DMS153 (cell line): ENCODE results near the gene PLOD3.
A peak's percentile ranks its signal among the peaks of the same experiment; 100 is the strongest.

Experiments
- DNase-seq: peaks from one replicate; lab custom pipeline; 2025; lab: John Stamatoyannopoulos, UW

PLOD3 gene

DNA sequence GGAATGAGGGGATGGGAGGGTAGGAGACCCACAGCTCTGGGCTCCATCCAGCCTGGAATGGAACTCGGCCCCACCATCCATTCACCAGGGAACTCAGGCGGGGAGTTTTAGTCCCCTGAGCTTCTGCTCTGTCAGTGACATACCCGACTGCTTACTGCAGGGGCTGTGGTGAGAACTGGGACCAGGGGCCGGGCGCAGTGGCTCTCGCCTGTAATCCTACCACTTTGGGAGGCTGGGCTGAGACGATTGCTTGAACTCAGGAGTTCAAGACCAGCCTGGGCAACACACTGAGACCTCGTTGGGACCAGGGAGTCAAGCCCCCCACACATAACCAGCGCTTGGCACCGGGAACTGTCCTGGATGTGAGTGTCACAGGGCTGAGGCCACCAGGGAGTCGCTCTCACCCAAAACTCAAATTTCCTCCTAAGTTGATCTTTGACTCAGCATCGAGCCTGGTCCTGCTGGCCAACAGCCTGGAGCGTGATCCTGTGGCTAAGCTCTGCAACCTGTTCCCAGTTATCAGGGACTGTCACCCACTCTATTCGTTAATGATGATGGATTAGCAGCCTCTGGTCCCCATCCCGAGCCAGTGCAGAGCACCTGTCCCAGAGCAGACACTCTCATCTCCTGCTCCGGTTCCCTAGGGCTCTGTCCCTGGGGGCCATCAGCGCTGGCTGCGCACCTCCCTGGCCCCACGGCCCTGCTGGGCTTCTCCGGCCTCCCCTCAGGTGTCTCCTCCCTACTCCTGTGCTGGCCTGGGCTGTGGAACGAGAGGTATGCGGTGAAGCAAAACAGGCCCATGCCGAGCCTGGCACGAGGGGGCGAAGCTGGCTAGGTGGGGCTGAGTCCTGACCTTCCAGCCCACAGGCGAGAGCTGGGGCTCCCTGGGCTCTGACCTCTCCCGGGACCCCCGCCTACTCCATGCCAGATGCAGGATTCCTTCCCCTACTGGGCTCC, 21.1 kb upstream of the PLOD3 start:
- no peak for DNase-seq

DNA sequence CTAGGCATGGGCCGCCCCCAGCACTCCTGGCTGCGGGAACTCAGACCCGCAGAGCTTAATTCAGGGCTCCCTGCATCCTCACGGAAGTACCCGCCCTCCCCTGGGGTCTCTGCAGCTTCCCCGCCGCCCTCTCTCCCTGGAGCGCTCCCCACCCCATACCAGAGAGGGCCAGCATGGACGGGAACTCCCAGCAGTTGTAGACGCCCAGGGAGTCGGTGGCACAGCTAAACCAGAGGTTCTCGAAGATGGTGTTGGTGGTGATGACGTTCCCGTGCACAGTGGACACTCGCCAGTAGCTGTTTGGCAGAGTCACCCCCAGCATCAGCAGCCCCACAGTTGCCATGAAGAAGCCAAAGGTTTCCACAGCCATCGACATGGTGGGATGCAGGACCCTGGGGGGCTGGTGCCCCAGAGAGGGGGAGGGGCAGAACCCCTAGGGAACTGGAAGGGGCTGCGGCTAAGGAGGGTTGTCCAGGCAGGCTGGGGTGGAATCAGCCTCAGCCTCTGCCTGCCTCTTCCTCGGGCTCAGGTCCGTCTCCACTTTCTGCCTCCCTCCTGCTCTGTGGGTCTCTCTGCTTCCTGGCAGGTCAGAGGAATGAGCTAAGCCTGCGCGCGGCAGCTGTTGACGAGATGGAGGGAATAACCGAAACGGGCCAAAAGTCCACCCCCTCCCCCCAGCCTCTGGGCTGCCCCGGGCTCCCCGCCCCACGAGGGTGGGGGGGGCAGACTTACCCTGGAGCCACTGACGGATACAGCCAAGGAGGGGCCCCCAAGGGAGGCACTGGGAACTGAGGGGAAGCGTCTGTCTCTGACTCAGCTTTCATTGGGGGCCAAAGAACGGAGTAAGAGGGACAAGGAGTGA, 20.1 kb upstream of the PLOD3 start, which contains the start of gene CLDN15:
TSS of gene CLDN15 (minus strand) at position 597 of the 862 bp plus-strand sequence. CDS start at position 376, 221 bp downstream.
- DNase-seq = no peak

DNA sequence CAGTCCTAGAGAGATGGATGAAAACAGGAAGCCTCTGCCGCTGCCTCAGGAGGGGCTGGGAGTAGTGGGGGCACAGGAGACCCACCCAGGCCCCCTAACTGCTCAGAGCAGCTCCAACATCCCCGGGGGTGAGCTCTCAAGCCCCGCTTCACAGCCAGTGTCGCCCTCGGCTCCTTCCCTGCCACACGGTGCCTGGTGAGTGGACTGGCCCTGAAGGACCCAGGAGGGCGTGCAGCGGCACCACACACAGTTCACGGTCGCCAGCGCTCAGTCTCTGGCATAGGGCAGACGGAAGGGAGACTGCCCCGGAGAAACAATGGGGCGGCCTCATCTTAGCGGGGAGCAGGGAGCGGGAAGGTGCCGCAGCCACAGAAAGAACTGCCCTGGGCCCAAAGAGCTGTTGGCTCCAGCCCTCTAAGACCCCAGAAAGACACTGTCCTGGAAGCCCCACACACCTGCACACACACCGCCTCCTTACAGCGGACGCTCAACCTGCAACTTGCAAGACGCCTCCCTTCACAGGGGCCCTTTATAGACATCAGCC, 19.0 kb upstream of the PLOD3 start:
- no peak for DNase-seq

DNA sequence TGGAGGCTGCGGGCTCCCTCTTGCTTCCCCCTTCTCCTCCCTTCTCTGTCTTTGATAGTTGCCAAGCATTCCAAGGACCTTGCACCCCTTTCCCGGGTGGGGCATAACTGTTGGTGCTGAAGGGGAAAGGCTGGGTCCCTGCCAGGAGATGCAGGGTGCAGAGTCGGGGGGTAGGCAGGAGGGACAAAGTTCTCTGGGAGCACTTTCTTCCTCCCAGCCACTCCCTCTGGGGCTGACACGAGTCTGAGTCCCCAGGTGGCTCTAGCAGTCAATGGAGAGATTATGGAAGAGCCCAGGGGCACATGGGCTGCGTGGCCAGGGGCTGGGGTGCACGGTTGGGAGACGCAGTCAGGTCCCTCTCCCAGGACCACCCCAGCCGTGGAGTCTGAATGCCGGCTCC, 18.1 kb upstream of the PLOD3 start:
- DNase-seq = no peak

DNA sequence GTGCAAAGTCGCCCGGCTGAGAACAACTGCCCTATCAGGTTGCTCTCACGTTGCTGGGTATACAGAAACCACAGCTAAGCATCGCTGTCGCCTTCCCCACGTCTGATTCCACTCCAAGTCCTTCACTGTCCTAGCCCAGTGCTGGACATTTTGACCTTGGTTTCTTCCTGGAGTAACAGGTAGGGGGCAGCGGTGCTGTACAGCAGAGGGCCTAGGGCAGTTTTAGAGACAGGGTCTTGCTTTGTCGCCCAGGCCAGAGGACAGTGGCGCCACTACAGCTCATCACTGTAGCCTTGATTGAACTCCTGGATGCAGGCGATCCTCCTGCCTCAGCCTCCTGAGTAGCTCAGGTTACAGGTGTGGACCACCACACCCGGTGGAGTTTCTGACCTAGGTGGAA, 17.7 kb upstream of the PLOD3 start:
- DNase-seq = no peak

DNA sequence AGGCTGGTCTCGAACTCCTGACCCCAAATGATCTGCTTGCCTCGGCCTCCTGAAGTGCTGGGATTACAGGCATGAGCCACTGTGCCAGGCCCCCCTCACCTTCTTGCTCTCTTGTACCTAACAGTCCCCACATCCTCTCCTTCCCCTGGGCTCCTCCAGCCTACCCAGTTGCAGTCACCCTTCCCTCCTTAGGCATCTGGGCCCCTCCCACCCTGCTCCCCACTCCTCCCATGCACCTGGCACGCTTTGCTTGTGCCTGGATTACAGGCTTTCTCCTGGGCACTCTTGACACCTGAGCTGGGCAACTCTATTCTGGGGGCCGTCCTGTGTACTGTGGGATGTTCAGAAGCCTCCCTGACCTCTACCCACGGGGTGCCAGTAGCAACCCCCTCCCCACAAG, 17.3 kb upstream of the PLOD3 start:
- DNase-seq = no peak

DNA sequence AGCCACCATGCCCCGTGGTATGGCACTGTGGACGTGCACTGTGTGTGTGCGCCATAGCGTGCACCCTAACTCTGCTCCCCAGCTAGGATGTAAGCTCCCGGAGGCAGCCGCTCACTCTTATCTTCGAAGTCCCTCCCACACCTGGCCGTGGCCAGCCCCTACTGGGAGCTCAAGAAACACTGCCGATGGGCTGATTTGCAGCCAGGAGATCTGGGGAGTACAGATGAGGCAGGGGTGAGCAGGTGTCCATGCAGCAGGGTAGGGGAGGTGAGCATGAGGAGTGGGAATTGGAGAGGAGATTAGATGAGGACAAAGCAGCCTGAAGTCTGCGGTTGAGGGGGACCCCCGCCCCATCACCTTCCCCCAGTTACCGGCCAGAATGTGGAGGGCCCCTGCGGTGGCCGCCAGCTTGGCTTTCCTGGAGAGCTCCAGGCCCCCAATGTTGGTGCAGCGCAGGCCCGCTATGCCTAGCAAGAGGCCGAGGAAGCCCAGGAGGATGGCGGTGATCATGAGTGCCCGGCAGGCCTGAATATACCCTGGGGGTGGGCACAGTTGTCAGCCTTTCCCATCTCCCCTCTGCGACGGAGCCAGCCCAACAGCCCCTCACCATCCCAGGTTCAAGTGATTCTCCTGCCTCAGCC, 16.6 kb upstream of the PLOD3 start:
- no peak for DNase-seq

DNA sequence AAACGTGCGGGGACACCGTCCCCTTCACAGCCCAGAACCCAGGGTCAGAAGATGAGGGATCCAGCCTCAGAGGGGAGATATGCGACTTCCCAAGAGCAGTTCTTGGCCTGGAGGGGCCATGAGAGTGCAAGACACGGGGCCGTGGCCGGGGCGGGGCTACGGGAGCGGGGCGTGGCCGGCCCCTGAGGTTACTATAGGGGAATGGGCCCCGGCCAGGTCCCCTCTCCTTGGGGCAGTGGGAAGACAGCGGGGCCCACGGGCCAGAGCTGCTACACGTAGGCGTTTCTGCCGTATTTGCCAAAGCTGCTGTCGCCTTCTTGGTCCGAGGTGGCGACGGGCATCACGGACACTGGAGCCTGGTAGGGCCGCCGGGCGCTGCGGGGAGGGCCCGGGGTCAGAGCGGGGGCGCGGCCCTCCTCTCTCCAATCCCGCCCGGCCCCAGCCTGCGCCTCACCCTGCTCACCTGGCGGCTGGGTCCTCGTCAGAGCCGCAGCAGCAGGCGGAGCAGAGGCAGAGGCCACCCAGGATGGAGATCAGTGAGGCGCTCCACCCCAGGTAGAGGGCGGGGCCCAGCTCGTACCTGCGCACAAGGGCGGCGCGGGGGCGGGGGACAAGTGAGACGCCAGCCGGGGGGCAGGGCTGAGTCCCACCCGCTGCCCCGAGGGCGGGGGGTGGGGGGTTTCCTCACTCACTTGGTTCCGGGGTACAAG, 14.9 kb upstream of the PLOD3 start:
- peak; percentile 44 for DNase-seq

DNA sequence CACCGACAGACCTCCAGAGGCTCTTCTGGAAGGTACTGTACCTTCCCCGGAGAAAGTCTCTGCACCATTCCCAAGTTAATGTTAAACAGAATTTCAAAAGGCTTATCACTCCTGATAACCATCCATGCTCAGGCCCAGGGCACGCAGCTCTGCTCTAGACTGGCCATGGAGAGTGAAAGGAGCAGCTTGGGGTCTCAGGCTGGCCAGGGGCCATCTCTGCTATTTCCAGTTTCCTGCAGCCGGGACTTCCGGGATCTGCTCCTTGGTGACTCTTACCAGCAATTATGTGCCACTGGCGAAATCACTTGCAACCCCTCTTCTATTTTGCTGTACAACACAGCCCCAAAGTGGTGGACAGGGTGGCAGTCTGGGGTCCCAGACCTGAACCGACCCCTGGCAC, 14.3 kb upstream of the PLOD3 start:
- no peak for DNase-seq

DNA sequence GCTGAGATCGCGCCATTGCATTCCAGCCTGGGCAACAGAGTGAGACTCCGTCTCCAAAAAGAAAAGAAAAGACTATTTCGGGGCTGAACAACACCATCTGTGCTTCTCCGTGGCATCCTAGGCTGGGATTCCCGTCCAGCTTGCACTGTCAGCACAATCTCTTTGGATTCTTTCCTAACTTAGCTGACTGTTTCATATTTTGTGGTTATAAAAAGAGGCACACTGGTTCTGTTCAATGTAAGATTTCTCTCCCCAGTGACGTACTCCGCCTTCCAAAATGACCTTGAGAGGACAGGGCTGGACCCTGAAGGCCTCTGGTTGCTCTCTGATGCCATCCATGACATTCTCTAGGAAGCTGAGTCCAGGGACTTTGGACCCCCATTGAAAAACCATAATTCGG, 9.3 kb upstream of the PLOD3 start:
- DNase-seq = no peak

DNA sequence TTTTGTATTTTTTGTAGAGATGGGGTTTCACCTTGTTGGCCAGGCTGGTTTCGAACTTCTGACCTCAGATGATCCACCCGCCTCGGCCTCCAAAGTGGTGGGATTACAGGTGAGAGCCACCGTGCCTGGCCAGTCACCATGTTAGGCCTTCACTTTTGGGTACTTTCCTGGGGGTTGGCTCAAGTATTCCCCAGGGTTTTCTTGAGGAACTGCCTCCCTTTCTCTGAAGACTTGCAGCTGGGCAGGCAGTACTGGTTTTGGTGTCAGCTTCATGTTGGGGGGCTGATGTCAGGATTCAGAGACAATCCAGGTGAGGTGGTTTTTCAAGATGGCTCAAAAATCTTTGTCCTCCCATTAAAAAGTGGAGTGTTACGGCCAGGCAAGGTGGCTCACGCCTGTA, 8.3 kb upstream of the PLOD3 start:
- DNase-seq = no peak

DNA sequence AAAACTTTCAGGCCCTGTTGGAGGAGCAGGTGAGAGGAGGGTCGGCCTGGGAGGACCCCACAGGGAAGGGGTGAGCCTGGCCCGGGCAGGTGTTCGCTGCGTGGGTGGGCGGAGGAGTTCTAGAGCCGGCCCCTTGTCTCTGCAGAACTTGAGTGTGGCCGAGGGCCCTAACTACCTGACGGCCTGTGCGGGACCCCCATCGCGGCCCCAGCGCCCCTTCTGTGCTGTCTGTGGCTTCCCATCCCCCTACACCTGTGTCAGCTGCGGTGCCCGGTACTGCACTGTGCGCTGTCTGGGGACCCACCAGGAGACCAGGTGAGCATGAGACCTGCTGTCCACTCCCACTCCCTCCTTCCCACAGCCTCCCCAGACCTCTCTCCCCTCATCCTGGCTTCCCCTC, 6.1 kb upstream of the PLOD3 start:
- no peak for DNase-seq

DNA sequence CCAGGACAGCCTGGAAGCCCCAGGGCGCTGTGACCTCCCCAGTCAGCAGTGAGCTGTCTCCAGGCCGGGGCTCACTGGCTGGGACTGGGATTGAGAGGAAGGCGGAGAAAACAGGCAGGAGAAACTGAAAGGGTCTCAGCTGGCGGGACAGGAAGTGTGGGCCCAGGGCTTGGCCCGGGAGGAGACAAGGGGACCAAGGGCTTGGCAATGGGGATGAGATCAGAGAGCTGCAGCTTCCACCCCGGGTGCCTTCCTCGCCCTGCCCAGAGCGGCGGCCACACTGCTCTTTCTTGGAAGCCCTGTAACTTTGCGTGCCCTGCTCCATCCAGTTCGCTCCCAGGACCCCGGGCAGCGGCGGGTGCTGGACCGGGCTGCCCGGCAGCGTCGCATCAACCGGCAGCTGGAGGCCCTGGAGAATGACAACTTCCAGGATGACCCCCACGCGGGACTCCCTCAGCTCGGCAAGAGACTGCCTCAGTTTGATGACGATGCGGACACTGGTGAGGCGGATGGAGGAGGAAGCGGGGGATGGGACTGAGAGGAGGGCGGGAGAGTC, 5.0 kb upstream of the PLOD3 start:
- no peak for DNase-seq

DNA sequence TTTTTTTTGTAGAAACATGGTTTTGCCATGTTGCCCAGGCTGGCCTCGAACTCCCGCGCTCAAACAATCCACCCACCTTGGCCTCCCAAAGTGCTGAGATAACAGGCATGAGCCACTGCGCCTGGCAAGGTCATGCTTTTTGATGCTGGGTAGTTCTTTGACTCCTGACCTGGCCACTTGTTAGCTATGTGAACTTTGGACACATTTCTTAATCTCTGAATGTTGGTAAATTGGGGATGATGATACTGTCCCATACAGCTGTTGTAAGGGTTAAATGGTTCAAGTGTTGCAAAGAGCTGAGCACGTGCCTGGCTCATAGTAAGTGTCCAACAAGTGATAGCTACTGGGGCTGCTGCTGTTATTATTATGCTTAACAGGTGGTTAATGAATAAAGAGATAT, 2.9 kb upstream of the PLOD3 start:
- no peak for DNase-seq

DNA sequence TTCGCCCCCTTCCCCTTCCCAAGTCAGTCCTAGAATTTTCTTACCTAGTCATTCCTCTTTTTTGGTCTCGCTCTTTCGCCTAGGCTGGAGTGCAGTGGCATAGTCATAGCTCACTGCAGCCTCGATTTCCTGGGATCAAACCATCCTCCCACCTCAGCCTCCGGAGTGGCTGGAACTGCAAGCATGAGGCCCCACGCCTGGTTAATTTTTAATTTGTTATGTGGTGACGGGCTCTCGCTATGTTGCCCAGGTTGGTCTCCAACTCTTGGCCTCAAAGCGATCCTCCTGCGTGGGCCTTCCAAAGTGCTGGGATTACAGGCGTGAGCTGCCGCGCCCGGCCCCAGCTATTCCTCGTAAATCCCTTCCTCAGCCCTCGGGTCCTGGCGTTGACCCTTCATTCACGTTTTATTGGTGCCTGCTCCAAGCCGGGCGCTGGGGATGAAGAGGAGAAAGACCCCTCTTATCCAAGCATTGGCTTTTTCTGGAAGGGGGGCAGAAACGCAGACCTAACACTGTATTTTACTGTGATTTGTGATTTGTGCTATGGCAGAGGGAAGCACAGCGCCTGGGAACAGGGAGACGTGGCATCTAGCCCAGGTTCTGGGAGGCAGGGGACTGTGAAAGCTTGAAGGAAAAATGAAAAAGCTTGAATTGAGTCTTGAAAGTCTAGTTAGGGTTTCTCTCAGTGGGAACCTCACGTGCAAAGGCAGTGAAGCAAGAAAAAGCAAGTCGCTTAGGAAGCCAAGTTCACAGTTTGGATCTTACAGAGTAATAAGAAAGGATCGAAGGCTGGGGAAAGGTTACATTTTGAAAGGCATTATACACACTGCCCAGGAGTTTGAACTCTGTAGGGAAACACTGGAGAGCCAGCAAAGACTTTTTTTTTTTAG, 1.1 kb upstream of the PLOD3 start:
- no peak for DNase-seq

DNA sequence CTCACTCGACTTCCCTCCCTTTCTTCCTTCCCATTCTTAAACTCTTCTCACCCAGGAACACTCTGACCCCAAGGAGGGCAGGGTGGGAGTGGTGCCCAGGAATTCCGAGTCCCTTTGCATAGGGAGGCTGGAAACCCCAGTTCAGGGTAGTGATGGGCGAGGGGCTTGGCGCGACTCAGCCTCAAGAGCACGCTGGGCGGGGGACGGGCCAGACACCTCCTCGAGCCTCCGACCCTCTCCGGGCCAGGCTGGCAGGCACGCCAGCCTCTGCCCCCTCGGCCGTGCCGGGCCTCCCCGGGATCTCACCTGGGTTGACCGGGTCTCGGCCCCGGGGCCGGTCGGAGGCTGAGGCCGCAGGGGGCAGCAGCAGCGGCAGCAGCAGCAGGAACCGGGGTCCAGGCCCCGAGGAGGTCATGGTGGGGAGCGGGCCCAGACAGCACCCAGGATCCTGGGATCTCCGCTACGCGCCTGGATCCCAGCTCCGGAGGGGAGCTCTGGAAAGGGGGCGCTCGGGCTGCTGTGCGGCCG, 457 bp downstream of the PLOD3 start:
- no peak for DNase-seq

DNA sequence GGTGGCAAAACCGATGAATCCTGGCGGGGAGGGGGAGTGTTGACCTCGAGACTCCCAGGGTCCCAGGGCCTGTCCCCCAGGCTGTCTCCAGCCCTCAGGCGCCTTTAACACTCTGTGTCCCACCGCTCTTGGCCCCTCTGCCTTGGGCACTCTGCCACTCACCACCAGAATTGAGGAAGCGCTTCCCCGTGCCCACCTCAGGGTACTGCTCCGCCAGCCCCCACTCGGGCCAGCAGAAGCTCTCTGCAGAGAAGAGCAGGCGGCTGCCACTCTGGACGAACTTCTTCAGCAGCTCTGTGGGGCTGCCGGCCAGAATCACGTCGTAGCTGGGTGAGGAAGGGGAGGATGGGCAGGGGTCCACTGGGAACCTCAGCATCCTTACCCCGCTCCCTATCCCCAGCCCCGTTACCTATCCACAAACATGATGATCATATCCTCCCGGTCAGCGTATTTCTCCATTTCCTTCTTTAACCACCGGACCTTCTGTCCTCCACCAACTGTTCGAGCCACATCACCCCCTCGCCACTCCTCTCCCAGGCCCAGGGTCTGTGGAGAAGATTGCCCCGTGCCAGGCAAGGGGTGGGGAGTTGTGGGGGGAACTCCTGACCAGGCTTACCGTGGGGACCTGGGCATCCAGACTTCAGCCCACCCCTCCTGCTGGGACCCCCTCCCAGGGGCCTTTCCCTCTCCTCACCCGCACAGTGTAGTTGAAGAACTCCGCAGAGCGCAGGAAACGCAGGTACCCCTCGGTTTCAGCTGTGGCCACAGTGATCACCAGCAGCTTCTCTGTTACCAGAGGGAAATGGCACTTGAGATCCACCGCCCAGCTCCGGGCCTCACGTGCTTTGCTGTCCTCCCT, 1.2 kb downstream of the PLOD3 start:
- DNase-seq = no peak

DNA sequence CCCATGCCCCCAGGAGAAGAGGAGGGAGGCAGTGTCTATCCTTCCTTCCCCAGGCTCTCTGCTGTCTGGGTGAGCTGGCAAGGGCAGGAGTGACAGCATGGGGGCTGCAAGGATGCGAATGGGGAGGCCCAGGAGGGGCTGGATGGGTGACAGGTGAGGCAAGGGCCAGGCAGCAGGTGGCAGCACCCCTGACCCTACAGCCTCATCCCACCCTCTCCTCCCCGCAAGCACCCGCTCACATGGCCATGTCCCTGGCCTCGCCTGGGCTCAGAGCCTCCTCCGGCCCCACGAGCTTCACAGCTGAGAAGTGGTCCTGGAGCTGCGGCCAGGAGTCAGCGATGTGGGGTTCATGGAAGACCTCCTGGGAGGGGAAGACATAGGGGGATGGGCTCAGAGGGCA, 5.4 kb downstream of the PLOD3 start:
- DNase-seq = no peak

DNA sequence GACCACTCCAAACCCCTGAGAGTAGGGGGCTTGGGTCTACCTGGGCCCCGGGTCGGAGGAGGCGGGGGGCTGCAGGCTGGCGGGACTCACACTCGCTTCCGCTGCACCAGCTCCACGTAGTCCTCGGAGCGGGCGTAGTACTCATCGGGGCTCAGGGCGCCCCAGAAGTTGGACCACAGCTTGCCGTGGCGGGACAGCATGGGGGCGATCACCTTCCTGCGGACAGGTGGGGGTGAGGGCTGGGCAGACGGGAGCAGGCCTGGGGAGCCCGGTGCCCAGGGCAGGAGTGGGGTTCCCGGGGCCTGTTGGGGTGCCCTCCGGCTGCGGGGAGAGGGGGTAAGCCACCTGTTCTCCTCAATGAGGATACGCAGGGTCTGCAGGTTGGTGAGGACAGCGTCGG, 5.9 kb downstream of the PLOD3 start:
- DNase-seq = no peak
